Astrocyte of the spinal cord (primary cell): ENCODE measurements around the gene RUFY2.

Experiments
- DNase-seq: peaks from one replicate; pipeline ENCODE4 v3.0.0; 2011; ENCODE audit warnings: low read depth, low spot score
- H3K4me3 ChIP-seq: 2 replicates; pipeline ENCODE4 v1.5.1; 2011; ENCODE audit warnings: low read depth, mild to moderate bottlenecking, low read length, moderate library complexity
- CTCF ChIP-seq: IDR thresholded peaks from 2 replicates; pipeline ENCODE4 v1.5.1; 2012; ENCODE audit warnings: low read depth, mild to moderate bottlenecking, low read length, inconsistent platforms
- in situ Hi-C: cut with HindIII; loops from 2 replicates; pipeline ENCODE4 v1.10.0; 2017; ENCODE audit warnings: low sequenced_read_pairs

Gene RUFY2

GRCh38 chr10:68348265-68348741 is 58.8 kb downstream of the RUFY2 start:
- TF ChIP-seq CTCF: peak; percentile 83
- DNase-seq: peak; percentile 54
- in situ Hi-C loops: no loop called here
- no peak overlapping the region for H3K4me3 ChIP-seq

GRCh38 chr10:68346774-68347173 is 60.3 kb downstream of the RUFY2 start:
- TF ChIP-seq CTCF: no peak
- no peak for DNase-seq
- in situ Hi-C loops: no loop called here
- no peak overlapping the region for H3K4me3 ChIP-seq

GRCh38 chr10:68345621-68346020 is 61.5 kb downstream of the RUFY2 start:
- DNase-seq: no peak
- no peak overlapping the region for H3K4me3 ChIP-seq
- in situ Hi-C loops: no loop called here
- no peak for TF ChIP-seq CTCF

DNA sequence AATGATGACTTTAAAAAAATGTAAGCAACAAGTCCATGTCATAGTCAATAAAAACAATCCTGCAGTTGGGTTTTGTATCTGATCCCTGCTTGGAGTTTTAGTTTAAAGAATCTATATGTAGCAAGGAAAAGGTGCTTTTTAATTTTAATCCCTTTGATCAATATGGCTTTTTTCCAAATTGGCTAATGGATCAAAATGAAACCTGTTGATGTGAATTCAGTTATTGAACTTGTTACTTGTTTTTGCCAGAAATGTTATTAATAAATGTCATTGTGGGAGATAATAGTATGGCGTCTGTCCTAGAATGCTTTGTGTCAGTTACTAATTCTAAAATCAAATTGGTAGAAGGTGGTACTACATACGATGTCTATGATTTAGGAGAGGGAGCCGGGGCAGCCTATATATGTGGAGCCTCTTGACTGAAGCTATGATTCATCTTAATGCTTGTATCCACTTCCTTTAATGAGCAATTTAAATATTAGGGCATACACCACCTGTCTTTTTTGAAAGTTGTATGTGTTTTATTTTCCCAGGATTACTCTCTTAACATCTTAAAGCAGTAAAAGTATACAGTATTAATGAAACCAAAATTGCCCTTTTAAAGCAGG is 64.1 kb downstream of the RUFY2 start:
- TF ChIP-seq CTCF: no peak
- H3K4me3 ChIP-seq: no peak overlapping the region
- in situ Hi-C loops: no loop called here
- no peak for DNase-seq

DNA sequence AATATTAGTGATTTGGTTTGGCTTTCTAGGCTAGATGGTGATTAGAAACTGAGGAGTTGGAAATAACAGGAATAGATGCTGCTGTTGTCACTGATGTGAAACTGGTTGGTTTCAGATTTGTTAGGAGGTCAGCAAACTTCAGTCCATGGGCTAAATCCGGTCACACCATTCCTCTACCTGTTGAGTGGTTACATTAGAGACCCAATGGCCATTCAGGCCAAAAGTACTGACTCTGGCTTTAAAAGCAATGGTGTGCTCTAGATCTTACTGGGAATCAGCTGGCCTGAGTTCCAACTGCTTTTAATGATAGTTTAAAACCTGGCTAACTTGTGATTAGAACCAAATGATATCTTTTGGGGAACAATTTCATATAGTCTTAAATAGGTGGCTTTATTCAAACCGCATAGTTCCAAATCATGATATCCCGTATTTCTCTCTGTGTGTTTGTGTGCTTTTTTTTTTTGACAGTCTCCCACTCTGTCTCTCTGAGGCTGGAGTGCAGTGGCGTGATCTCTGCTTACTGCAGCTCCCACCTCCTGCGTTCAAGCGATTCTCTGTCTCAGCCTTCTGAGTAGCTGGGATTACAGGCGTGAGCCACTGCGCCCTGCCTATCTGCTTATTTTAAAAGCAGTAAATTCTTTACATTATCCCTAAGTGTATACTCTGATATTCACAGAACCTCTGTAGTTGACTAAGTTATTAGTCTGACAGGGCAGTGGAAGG is 66.6 kb downstream of the RUFY2 start:
- H3K4me3 ChIP-seq: no peak overlapping the region
- no peak for TF ChIP-seq CTCF
- in situ Hi-C loops: no loop called here
- no peak for DNase-seq

DNA sequence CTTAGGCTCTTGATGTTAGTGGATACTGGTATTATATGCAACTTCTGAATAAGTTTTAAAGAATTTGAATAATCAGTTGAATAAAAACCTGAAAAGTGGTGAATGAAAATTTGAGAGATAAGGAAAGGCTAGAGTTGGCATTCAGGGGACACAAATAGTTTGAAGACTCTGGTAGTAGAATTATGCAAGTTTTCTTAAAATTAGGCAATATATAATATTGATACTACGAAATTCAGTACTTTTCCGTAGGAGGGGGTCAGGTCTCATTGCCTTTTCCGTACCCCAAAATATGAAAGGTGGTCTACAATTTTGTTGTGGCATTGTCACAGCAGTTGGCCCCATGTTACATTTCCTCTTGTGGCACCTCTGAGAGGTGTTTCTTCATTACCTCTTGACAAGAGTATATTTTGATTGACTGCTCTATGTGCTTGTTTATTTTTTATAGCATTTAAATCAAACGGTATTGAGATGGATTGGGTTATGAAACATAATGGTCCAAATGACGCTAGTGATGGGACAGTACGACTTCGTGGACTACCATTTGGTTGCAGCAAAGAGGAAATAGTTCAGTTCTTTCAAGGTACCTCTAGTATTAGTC is 70.2 kb downstream of the RUFY2 start:
- no peak for DNase-seq
- in situ Hi-C loops: no loop called here
- H3K4me3 ChIP-seq: no peak overlapping the region
- no peak for TF ChIP-seq CTCF
